HG03039 (cell line): ENCODE data around the gene FAM241B.

ENCODE experiments used
- ATAC-seq: cut with Tn5 transposase; IDR thresholded peaks from one replicate; pipeline ENCODE4 v1.9.1; 2021; ENCODE audit warnings: mild to moderate bottlenecking, moderate library complexity; ENCODE audit not compliant: unreplicated experiment

The FAM241B gene

GRCh38 chr10:69647819-69648218 lies 17.8 kb downstream of the FAM241B start:
- no peak for ATAC-seq

- no peak for ATAC-seq
Measured at GRCh38 chr10:69648461-69648860, 18.4 kb downstream of the FAM241B start.

DNA sequence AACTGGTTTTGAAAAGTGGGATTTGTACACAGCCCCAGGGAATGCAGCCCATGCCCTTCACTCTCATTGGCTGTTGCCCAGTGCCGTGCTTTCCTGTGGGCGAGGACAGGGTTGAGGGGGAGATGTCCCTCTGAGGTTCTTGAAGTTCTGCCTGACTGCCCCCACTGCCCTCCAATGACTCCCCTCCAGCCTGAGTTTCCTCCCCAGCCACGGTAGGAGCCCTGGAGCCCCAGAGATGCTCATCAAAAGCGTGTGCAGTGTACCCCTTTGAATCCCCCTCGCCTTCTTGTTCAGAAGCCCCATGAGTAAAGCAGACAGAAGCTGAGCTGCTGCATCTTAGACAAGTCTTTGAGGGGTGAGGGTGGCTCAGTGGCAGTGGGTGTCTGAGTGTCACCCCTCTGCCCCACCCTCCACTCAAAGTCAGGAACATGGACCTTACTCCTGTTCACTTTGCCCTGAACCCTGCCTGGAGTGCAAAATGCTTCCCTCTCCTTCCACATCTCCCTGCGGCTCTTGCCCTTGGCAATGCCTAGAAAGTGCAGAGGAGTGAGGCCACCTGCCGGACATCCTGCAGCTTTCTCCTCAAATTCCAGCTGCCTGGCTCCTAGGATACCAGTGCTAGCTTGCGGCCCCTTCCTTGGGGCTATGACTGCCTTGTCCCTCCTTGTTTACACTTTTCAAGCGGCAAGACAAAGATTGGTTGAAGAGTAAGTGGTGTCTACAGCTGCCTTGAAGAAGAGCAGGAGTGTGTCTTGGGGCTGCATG lies 19.9 kb downstream of the FAM241B start:
- no peak for ATAC-seq

DNA sequence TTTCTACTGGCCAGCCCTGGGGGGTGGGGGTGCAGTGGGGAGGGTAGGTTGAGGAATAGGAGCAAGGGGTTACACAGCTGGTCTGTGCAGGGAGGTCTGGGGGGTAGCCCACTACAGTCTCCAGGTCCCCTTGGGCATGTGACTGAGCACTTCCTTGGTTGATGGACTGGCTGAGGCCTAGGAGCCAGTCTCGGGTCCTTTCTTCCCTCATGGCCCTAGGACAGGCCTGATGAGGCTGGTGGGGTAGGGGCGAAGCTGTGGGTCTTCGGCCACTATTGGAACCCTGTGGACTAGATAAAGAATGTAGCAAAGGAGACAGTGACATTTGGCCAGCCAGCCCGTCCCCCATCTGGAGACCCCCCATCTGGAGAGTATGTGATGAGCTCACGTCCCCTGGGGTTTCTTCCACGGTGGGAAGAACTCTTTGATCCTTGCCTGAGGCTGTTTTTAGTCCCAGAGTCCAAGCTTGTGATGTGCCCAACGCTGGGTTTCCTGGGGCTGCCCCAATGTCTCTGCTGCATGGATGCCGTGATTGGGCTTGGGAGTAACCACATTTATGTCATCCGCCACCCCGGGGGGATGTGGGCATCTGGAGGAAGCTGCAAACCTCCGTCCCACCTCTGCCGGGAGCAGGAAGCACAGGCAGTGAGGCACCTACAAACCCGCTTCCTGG lies 20.7 kb downstream of the FAM241B start:
- ATAC-seq, result no peak

- no peak for ATAC-seq
Measured at GRCh38 chr10:69651362-69651761, 21.3 kb downstream of the FAM241B start.

- ATAC-seq, result no peak
Measured at GRCh38 chr10:69652111-69652856, 22.2 kb downstream of the FAM241B start.

- no peak for ATAC-seq
Measured at GRCh38 chr10:69652857-69653199, 22.8 kb downstream of the FAM241B start.

DNA sequence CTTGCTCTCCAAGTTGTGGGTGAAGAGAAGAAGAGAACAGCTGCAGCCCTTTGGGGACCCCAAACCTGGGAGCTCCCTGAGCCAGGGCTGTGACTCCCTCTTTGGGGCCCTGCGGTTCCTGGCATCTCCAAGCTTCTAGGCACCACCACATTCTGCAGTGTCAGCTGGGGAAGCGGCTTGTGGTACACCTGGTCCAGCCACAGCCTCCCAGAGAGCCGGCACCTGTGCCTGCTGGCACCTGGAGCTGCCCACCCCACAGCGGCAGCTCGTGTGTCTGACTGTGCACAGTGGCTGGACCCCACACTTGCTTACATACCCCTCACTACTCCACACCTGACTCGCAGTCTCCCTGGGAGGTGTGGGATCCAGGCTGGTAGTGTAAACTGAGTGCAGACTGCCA lies 23.5 kb downstream of the FAM241B start:
- no peak for ATAC-seq

DNA sequence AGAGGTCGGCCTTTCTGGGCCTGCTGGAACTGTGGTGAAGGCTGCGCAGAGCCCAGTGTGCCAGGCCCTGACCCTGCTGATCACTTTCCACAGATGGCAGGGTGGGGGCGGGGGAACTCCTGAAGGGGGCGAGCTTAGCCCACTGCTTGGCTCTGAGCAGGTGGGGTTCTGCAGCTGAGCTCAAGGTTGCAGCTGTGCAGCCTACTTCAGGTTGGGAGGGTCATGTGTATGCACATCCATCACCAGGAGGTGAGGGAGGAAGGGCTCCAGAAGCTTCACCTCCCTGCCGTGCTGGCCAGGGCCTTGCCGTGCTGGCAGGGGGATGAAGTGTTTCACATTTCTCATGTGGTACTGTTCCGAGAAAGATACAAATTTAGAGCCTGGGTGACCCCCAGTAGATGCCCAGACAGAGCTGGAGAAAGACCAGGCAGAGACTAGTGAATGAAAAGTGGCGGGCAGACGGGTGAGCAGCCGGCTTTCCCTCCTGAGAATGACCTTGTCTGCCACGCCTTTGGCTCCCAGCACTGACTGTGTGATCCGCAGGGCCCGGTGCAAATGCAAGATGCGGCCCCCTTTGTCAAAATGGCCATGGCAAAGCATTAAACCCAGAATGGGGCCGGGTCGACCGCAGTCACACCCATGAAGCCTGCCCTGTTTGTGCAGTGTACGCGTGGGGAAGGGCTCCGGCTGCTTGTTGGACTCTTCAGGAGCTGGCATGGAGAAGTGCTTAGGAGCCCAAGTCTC lies 25.2 kb downstream of the FAM241B start:
- no peak for ATAC-seq

- no peak for ATAC-seq
Measured at GRCh38 chr10:69655868-69656555, 26.0 kb downstream of the FAM241B start.

DNA sequence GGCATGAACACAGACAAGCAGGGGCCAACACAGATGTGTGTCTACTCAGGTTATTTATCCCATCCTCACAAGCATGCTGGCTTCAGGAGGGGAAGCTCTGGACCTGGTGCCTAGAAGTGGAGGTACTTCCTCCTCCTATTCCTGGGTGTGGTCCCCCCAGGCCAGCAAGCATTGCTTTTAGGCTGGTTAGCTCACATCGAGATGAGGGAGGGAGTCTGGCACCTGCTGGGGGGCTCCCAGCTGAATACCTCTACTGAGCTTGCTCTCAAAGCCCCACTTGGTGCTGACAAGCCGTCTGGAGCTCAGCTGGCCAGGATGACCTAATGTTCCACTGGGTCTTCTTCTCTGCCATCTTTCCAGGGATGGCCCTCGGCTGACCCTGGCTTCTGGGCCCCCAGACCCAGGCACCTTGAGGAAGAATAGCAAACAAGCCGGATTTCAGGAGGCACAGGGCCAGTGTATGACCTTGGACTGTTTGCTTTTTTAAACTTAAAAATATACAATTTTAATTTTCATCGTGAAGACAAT lies 26.8 kb downstream of the FAM241B start:
- ATAC-seq, result no peak

DNA sequence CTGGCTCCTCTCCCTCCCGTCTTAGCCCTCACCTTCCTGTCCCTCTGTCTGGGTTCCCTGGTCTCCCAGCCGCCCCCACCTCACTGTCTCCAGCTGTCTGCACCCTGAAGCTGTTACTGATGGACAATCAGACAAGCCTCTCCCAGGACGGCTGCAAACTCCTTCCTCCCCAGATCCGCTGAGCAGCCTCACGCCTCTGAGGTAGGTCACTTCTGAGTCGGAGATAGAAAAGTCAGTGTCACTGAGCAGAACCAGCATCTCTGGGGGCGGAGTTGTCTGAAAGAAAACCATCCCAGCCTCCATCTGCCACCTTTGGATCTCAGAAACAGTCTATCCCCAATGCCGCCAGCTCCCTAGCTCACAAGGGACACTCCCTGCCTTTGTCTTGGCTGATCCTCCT lies 27.4 kb downstream of the FAM241B start:
- no peak for ATAC-seq

- no peak for ATAC-seq
Measured at GRCh38 chr10:69657866-69658265, 27.8 kb downstream of the FAM241B start.

DNA sequence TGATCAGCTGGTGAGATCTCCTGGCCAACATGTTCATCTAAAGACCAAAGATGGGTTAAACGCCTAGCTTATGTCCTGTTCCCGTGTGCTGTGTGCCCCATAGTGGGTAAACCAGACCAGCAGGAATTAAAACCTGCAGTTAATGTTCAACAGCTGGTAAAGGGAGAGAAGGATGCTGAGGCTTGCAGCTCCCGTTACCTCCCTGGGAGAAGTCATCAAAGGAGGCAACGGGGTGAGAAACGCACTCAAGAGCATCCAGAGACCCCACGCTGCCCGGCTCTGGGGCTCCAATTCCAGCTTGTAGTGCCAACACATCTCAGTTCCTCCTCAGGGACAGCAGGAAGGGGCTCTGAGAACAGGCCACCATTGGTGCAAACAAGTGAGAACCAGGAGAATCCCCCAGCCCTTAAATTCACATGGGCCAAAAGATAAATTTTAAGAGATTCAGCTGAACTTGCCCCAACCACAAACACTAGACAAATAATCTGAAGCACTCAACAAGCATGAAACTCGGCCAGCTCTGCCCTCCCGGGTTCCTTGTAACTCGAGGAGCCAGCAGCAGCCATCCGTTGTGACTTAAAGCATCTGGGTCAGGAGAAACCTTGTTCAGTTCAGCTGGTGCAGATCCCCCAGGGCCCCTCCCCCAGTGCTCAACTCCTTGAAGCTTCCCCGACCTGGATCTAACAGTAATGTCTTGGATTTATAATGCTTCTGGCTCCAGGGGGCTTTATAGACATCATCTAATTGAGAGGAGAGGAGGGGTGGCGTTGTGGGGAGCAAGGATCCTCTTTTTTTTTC lies 29.4 kb downstream of the FAM241B start:
- ATAC-seq, result no peak

GRCh38 chr10:69660296-69660695 lies 30.2 kb downstream of the FAM241B start:
- ATAC-seq, result no peak

- no peak for ATAC-seq
Measured at GRCh38 chr10:69661414-69662172, 31.5 kb downstream of the FAM241B start.

- ATAC-seq, result no peak
Measured at GRCh38 chr10:69662173-69662877, 32.3 kb downstream of the FAM241B start.

DNA sequence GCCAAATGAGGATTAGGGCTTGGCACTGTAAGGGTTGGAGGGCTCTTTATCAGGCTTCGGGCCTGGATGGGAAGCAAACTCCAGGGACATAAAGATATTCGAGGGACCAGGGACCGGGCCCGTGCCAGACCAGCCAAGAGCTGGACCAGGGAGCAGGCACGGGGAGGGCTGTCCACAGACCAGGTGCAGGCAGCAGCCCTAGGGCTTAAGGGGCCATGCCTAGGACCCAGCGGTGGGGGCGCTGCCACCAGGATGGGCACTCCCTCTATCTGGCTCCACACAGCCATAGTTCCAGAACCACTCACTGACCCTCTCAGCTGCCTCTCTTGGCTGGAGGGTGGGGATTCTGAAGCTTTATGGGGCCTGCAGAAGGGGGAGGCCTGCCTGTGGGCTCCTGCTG lies 32.9 kb downstream of the FAM241B start:
- no peak for ATAC-seq
